ENCODE data around the gene HECTD2. TPM values are rescaled to one million over a fixed set of nuclear protein-coding genes. Genes with fewer than 3 reads are reported as not detected.

HECTD2 gene
- total and polyA plus RNA-seq, 2 of the 8 experiments (the other 6 are each of a cell fraction or from before 2014, with no cell fraction given): 5.7 to 11.9 TPM

DNA sequence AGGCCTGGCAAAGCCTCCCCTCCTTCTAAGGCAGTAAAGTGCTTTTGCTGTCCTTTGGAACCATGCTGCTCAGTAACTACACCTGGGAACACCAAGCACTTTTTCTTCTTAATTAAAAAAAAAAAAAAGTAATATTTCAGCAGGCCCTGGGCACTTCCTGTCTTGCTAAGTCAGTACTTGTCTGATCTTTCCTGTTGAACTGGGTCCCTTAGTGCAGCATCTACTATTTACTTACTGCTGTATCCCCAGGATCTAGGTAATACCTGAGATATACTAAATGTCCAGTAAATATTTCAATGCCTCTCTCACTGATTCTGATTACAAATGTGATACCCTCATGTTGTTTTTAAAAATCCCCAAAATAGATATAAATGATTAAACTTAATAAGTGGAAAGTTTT, 145.3 kb downstream of the HECTD2 start (continued):
- TF ChIP-seq ZNF274 (IDR thresholded peaks at IDR 0.05; ENCODE audit: borderline replicate concordance, extremely low read depth, low read length) (no peak), TCF12 (IDR thresholded peaks at IDR 0.05; ENCODE audit: low read depth, low read length) (no peak), NANOG (IDR thresholded peaks at IDR 0.05; ENCODE audit: insufficient read depth, low read depth, low read length, poor library complexity, severe bottlenecking) (no peak), RAD21 (IDR thresholded peaks at IDR 0.05 in 1 of 2, conservative IDR thresholded peaks at IDR 0.05 in 1 of 2; ENCODE audit: low read depth in 2 of 2, low read length in 2 of 2) (no peak)

Measured in H1 (cell line).